AG10803 (cell line): ENCODE measurements around the gene KCTD4.

Source experiments
- DNase-seq: peaks from one replicate; pipeline ENCODE4 v3.0.0; 2010; ENCODE audit warnings: low read depth
- H3K4me3 ChIP-seq: 2 replicates; pipeline ENCODE4 v1.5.1; 2011; ENCODE audit warnings: mild to moderate bottlenecking, low read length, control low read depth
- TF ChIP-seq, protein P1 (sequence below): conservative IDR thresholded peaks from 2 replicates; pipeline ENCODE4 v1.5.1; 2011; ENCODE audit warnings: mild to moderate bottlenecking, low read length, control low read depth, inconsistent platforms

The KCTD4 gene

DNA sequence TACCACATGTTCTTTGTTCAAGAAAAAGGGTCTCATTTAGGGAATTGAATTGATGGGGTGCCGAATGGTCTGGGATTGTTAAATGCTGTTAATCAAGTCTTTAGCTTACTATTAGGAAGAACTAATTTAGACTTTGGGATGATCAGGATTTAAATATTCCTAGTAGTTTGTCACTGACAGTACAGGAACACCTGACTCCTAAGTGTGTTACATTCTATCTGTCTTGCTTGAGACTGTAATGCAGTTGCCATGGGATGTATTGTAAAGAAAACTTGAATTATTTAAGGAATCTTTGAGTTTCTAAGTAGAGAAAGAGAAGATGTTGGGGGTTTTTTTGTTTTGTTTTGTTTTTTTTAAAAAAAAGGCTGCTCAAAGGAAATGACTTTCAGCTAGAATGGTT lies 17.8 kb upstream of the KCTD4 start:
- DNase-seq: no peak
- no peak overlapping the region for H3K4me3 ChIP-seq
- TF ChIP-seq, protein P1, sequence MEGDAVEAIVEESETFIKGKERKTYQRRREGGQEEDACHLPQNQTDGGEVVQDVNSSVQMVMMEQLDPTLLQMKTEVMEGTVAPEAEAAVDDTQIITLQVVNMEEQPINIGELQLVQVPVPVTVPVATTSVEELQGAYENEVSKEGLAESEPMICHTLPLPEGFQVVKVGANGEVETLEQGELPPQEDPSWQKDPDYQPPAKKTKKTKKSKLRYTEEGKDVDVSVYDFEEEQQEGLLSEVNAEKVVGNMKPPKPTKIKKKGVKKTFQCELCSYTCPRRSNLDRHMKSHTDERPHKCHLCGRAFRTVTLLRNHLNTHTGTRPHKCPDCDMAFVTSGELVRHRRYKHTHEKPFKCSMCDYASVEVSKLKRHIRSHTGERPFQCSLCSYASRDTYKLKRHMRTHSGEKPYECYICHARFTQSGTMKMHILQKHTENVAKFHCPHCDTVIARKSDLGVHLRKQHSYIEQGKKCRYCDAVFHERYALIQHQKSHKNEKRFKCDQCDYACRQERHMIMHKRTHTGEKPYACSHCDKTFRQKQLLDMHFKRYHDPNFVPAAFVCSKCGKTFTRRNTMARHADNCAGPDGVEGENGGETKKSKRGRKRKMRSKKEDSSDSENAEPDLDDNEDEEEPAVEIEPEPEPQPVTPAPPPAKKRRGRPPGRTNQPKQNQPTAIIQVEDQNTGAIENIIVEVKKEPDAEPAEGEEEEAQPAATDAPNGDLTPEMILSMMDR: no peak

DNA sequence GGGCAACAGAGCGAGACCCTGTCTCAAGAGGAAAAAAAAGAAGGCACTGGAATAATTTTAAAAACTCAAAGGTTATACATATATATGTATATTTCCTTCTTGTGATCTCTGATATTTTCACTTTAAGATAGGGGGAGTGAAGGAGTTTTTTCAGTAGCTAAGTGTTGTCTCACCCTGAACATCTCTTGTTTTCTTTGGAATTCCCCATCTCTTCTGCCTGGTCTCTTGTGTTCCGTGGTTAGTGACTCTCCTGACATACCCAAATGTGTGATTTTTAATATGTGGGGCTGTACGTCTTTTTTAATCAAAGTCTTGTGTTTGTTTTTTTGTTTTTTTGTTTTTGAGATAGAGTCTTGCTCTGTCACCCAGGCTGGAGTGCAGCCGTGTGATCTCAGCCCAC lies 15.3 kb upstream of the KCTD4 start:
- no peak for DNase-seq
- TF ChIP-seq, protein P1: no peak
- no peak overlapping the region for H3K4me3 ChIP-seq

DNA sequence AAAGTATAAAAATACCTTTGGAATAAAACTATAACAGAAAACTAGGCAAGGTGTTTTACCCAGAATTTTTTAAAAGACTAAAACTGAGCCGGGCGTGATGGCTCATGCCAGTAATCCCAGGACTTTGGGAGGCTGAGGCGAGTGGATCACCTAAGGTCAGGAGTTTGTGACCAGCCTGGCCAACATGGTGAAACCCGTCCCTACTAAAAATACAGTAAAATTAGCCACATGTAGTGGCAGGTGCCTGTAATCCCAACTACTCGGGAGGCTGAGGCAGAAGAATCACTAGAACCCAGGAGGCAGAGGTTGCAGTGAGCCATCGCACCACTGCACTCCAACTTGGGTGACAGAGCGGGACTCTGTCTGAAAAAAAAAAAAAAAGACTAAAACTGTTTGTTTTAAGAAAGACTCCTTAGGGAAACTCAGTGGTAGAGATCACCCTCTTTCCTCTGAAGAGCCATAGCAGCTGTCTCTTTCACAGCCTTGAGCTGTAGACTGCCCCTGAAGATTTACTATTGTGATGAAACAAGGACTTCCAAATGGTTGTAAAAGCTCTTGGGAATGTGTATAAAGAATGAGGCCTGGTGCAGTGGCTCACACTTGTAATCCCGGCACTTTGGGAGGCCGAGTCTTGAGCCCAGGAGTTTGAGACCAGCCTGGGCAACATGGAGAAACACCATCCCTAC lies 14.7 kb upstream of the KCTD4 start:
- no peak overlapping the region for H3K4me3 ChIP-seq
- TF ChIP-seq, protein P1: no peak
- peak; percentile 44 for DNase-seq

DNA sequence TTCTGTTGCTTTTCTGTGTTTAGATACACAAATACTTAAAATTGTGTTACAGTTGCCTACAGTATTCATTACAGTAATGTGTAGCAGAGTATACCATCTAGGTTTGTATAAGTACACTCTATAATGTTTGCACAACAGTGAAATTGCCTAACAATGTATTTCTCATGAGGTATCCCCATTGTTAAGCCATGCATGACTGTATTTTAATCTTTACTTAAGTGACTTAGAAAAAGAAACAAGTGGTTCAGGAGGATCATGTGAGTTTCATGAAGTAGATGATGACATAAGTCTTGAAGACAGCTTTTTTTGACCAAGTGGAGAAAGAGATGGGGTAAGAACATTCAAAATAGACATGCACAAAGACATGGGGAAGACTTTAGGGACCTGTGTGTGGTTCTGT lies 8.4 kb upstream of the KCTD4 start:
- TF ChIP-seq, protein P1: no peak

DNA sequence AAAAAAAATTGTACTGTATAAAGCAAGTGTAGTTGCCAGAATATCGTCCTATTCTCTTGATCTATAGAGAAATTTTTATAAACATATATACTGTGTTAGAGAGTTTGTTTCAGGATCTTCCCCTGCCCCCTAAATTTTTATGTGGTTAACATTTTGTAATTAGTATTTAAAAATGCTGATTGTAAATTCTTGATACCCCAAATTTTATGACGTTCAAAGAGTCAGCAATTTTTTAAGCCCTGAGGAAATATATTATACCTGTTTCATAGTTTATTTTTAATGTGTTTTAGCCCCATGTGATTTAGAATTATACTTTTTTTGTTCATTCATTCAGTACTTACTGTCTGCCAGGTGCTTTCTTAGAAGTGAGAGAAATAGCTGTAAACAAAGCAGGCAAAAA lies 7.3 kb upstream of the KCTD4 start:
- H3K4me3 ChIP-seq: no peak overlapping the region
- TF ChIP-seq, protein P1: no peak
- DNase-seq: no peak

More for the DNA sequence above, 8.4 kb upstream of the KCTD4 start:
- no peak overlapping the region for H3K4me3 ChIP-seq
- DNase-seq: peak; percentile 34

DNA sequence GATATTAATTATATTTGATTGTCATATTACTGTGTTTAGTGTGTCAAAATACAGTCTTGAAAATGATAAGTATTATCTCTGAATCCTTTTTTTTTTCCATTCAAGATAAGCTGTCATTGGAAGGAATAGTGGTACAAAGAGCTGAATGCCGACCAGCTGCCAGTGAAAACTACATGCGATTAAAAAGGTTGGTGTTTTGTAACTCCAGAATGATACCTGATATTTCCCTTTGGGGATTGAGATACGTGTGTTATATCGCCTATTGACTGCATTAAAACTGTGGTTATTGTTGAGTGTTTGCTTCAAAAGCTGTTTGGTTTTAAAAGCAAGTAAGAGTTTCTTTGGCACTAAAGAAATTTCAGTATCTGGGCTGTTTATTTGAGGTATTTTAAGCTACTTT lies 6.5 kb upstream of the KCTD4 start:
- TF ChIP-seq, protein P1: no peak
- no peak for DNase-seq

DNA sequence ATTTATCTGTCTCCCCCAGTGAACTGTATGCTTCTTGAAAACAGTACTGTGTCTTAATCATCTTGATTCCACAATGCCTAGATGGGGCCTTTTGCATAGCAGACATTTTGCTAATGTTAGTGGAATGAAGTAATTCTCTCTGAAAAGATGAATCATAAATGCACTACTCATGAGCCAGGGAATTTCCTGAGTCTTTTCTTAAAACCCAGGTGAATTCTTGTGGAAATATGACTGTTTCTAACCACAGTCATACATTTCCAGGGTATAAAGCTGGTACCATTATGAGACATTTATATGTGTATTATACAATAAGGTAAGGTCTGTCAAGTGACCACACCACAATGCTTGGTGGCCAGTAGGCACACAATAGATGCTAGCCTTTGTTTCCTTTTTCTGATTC lies 5.5 kb upstream of the KCTD4 start:
- DNase-seq: peak; percentile 93
- TF ChIP-seq, protein P1: no peak
- no peak overlapping the region for H3K4me3 ChIP-seq

More for the DNA sequence above, 6.5 kb upstream of the KCTD4 start:
- H3K4me3 ChIP-seq: no peak overlapping the region
